Neural progenitor cell (in vitro differentiated cells): ENCODE data around the gene S100A12. TPM values are rescaled to one million over a fixed set of nuclear protein-coding genes. Genes with fewer than 3 reads are reported as not detected.

Experiments
- DNase-seq: peaks from one replicate; pipeline ENCODE4 v3.0.0-alpha.2; 2016; ENCODE audit warnings: low spot score
- H2AFZ ChIP-seq: fragments of 200-600 bp; sonication (generic); replicated peaks from 2 replicates; pipeline ENCODE4 v1.6.1; 2016; ENCODE audit warnings: antibody characterized with exemption
- H3F3A ChIP-seq: fragments of 200-600 bp; sonication (generic); 2 replicates; pipeline ENCODE4 v1.6.1; 2016; ENCODE audit warnings: antibody characterized with exemption, low read depth
- H3K27ac ChIP-seq: fragments of 200-600 bp; sonication (generic); 2 replicates; pipeline ENCODE4 v1.5.1; 2016; ENCODE audit warnings: mild to moderate bottlenecking
- H3K27me3 ChIP-seq: fragments of 200-600 bp; sonication (generic); 2 replicates; pipeline ENCODE4 v1.6.1; 2016; ENCODE audit warnings: mild to moderate bottlenecking, moderate library complexity
- H3K36me3 ChIP-seq: fragments of 200-600 bp; sonication (generic); 2 replicates; pipeline ENCODE4 v1.5.1; 2016
- H3K4me1 ChIP-seq: fragments of 200-600 bp; sonication (generic); 2 replicates; pipeline ENCODE4 v1.6.1; 2016; ENCODE audit warnings: mixed run types
- H3K4me2 ChIP-seq: fragments of 200-600 bp; sonication (generic); 2 replicates; pipeline ENCODE4 v1.6.1; 2016
- H3K4me3 ChIP-seq: fragments of 200-600 bp; sonication (generic); 2 replicates; pipeline ENCODE4 v1.5.1; 2016
- H3K79me2 ChIP-seq: fragments of 200-600 bp; sonication (generic); 2 replicates; pipeline ENCODE4 v1.6.1; 2016; ENCODE audit warnings: low read depth
- H3K9ac ChIP-seq: fragments of 200-600 bp; sonication (generic); 2 replicates; pipeline ENCODE4 v1.6.1; 2016
- H3K9me3 ChIP-seq: fragments of 200-600 bp; sonication (generic); 2 replicates; pipeline ENCODE4 v1.5.1; 2016; ENCODE audit warnings: low read depth
- H4K20me1 ChIP-seq: fragments of 200-600 bp; sonication (generic); 2 replicates; pipeline ENCODE4 v1.6.1; 2016; ENCODE audit warnings: low read depth
- H3K27ac Mint-ChIP-seq: 3 replicates; pipeline ENCODE4 v1.8.0; 2021; ENCODE audit warnings: mixed read lengths
- H3K27me3 Mint-ChIP-seq: 2 replicates; pipeline ENCODE4 v1.8.0; 2022; ENCODE audit warnings: low read depth, mild to moderate bottlenecking, inconsistent platforms, moderate library complexity, mixed read lengths; ENCODE audit not compliant: insufficient read depth
- H3K36me3 Mint-ChIP-seq: 3 replicates; pipeline ENCODE4 v1.8.0; 2021; ENCODE audit warnings: mixed read lengths
- H3K4me1 Mint-ChIP-seq: 3 replicates; pipeline ENCODE4 v1.8.0; 2021; ENCODE audit warnings: mixed read lengths
- H3K4me3 Mint-ChIP-seq: 3 replicates; pipeline ENCODE4 v1.8.0; 2021; ENCODE audit warnings: mild to moderate bottlenecking, moderate library complexity, mixed read lengths
- H3K9me3 Mint-ChIP-seq: 3 replicates; pipeline ENCODE4 v1.8.0; 2020; ENCODE audit warnings: mixed read lengths
- CTCF ChIP-seq: fragments of 200-600 bp; sonication (generic); IDR thresholded peaks from 2 replicates; pipeline ENCODE4 v1.5.1; 2017; ENCODE audit warnings: antibody characterized with exemption, mild to moderate bottlenecking
- EZH2 ChIP-seq: fragments of 200-600 bp; sonication (generic); IDR thresholded peaks from 2 replicates; pipeline ENCODE4 v1.6.1; 2017; ENCODE audit warnings: antibody characterized with exemption, mild to moderate bottlenecking, moderate library complexity
- EZH2phosphoT487 ChIP-seq: fragments of 200-600 bp; sonication (generic); IDR thresholded peaks from 2 replicates; pipeline ENCODE4 v1.6.1; 2017; ENCODE audit warnings: antibody characterized with exemption
- total RNA-seq: library from RNA; depleted of rRNA; stranded (reverse); fragments of >200 nt; gene quantifications from 2 replicates; pipeline ENCODE4 v1.2.3, GENCODE V29; 2015; ENCODE audit warnings: low replicate concordance

Gene S100A12
- total RNA-seq, 1 donor from 2014 or later = not detected

- H3K4me3 ChIP-seq = no peak overlapping the region
- no peaks in the 10 kb centered on the region for H3K36me3 ChIP-seq
- Mint-ChIP-seq H3K4me3 (no peak overlapping the region), H3K27ac (no peak overlapping the region), H3K4me1 (no peaks in the 10 kb centered on the region), H3K36me3 (no peaks in the 10 kb centered on the region), H3K27me3 (peaks cover 10% of the 10 kb centered on the region), H3K9me3 (no peaks in the 10 kb centered on the region)
- H3K4me1 ChIP-seq = no peaks in the 10 kb centered on the region
- no peaks in the 10 kb centered on the region for H3K79me2 ChIP-seq
- no peak overlapping the region for H3K9ac ChIP-seq
- no peaks in the 10 kb centered on the region for H3K9me3 ChIP-seq
- H3K27me3 ChIP-seq = no peaks in the 10 kb centered on the region
- no peaks in the 10 kb centered on the region for H4K20me1 ChIP-seq
- H3K27ac ChIP-seq = no peak overlapping the region
- no peaks in the 10 kb centered on the region for H3F3A ChIP-seq
- TF ChIP-seq EZH2 = no peak
- TF ChIP-seq EZH2phosphoT487 = no peak
- TF ChIP-seq CTCF = no peak
- DNase-seq = no peak
- no peak overlapping the region for H3K4me2 ChIP-seq
- no peak overlapping the region for H2AFZ ChIP-seq
These were observed 20.4 kb upstream of the S100A12 start for GRCh38 chr1:153395776-153396175.

GRCh38 chr1:153395136-153395685 lies 19.8 kb upstream of the S100A12 start:
- Histone ChIP-seq H3K9ac (no peak overlapping the region), H3F3A (no peaks in the 10 kb centered on the region), H4K20me1 (no peaks in the 10 kb centered on the region), H3K9me3 (no peaks in the 10 kb centered on the region), H3K36me3 (no peaks in the 10 kb centered on the region), H3K4me1 (no peaks in the 10 kb centered on the region), H3K27me3 (no peaks in the 10 kb centered on the region), H3K4me3 (no peak overlapping the region), H3K27ac (no peak overlapping the region), H3K79me2 (no peaks in the 10 kb centered on the region), H3K4me2 (no peak overlapping the region), H2AFZ (no peak overlapping the region)
- Mint-ChIP-seq H3K4me3 (no peak overlapping the region), H3K27me3 (peaks cover 10% of the 10 kb centered on the region), H3K36me3 (no peaks in the 10 kb centered on the region), H3K4me1 (no peaks in the 10 kb centered on the region), H3K27ac (no peak overlapping the region), H3K9me3 (no peaks in the 10 kb centered on the region)
- DNase-seq = no peak
- TF ChIP-seq CTCF = no peak
- no peak for TF ChIP-seq EZH2
- TF ChIP-seq EZH2phosphoT487 = no peak

GRCh38 chr1:153394391-153394790 lies 19.0 kb upstream of the S100A12 start:
- no peaks in the 10 kb centered on the region for H3K9me3 ChIP-seq
- Mint-ChIP-seq H3K27me3 (peaks cover 7% of the 10 kb centered on the region), H3K27ac (no peak overlapping the region), H3K9me3 (no peaks in the 10 kb centered on the region), H3K4me1 (no peaks in the 10 kb centered on the region), H3K36me3 (no peaks in the 10 kb centered on the region), H3K4me3 (no peak overlapping the region)
- no peaks in the 10 kb centered on the region for H3K4me1 ChIP-seq
- no peak overlapping the region for H2AFZ ChIP-seq
- no peak for DNase-seq
- no peak overlapping the region for H3K9ac ChIP-seq
- H3K4me2 ChIP-seq = no peak overlapping the region
- H3K79me2 ChIP-seq = no peaks in the 10 kb centered on the region
- no peaks in the 10 kb centered on the region for H3K36me3 ChIP-seq
- TF ChIP-seq EZH2phosphoT487 (no peak), CTCF (no peak), EZH2 (no peak)
- no peaks in the 10 kb centered on the region for H3F3A ChIP-seq
- no peak overlapping the region for H3K27ac ChIP-seq
- H3K27me3 ChIP-seq = no peaks in the 10 kb centered on the region
- H4K20me1 ChIP-seq = no peaks in the 10 kb centered on the region
- H3K4me3 ChIP-seq = no peak overlapping the region
